Tibial nerve (tissue), 4 donors: Measurements from ENCODE around the gene PIP4K2C.

Experiments used
- EP300 ChIP-seq, 2 donors: sonication (generic); formaldehyde crosslinking; IDR thresholded peaks; one replicate each; pipeline ENCODE4 v1.6.1; 2017; ENCODE audit warnings: antibody characterized with exemption in 2 of 2, mild to moderate bottlenecking in 1 of 2
- POLR2A ChIP-seq, 2 donors: fragments of 450-650 bp; IDR thresholded peaks; one replicate each; pipeline ENCODE4 v1.6.1; 2017; ENCODE audit warnings: antibody characterized with exemption in 2 of 2, mild to moderate bottlenecking in 2 of 2, moderate library complexity in 2 of 2
- TF ChIP-seq, protein P1 (sequence below), 5 experiments: fragments of 200-600 bp in 3 of 5; fragments of 450-650 bp in 2 of 5; sonication (generic) in 3 of 5; IDR thresholded peaks; one replicate each; pipeline ENCODE4 v1.5.1; 2016 to 2019; ENCODE audit warnings: antibody characterized with exemption in 5 of 5, mild to moderate bottlenecking in 3 of 5, moderate library complexity in 2 of 5

DNA sequence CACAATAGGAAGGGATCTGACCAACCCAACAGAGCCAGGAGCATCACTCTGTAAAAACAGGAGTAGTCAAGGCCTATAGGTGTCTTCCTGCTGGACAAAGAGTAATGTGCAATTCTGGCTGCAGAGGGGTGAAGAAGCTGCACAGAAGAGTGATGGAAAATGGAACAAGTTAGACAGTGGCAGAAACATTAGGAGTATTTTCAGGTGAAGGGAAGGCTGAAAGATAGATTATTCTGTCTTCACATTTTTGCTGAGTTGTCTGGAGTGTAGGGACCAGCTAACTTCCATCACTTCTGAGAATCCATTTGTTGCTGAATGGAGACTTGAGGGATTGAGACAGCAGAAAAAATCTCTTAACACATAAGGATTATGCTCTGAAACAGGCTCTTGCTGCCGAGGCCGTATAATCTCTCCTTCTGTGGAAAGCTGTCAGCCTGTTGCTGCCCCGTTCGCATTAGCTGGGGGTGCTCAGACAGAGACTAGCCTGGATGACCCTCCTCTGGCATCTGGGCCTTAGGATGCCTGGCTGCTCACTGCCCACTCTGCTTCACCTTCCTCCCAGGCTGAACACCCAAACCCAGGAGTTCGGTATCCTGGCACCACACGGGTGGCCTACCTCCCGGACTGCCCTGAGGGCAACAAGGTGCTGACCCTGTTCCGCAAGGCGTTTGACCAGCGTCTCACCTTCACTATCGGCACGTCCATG is 17.1 kb downstream of the PIP4K2C start:
- TF ChIP-seq, protein P1, sequence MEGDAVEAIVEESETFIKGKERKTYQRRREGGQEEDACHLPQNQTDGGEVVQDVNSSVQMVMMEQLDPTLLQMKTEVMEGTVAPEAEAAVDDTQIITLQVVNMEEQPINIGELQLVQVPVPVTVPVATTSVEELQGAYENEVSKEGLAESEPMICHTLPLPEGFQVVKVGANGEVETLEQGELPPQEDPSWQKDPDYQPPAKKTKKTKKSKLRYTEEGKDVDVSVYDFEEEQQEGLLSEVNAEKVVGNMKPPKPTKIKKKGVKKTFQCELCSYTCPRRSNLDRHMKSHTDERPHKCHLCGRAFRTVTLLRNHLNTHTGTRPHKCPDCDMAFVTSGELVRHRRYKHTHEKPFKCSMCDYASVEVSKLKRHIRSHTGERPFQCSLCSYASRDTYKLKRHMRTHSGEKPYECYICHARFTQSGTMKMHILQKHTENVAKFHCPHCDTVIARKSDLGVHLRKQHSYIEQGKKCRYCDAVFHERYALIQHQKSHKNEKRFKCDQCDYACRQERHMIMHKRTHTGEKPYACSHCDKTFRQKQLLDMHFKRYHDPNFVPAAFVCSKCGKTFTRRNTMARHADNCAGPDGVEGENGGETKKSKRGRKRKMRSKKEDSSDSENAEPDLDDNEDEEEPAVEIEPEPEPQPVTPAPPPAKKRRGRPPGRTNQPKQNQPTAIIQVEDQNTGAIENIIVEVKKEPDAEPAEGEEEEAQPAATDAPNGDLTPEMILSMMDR (IDR thresholded peaks at IDR 0.05): no peak
- TF ChIP-seq EP300 (IDR thresholded peaks at IDR 0.05) (no peak), POLR2A (IDR thresholded peaks at IDR 0.05) (no peak)
